KMS-11 (cell line): ENCODE measurements around the gene MALAT1.

Source experiments
- H2AFZ ChIP-seq: fragments of 200-600 bp; sonication (generic); 2 replicates; pipeline ENCODE4 v1.6.1; 2016; ENCODE audit warnings: antibody characterized with exemption, mixed run types, low read depth
- H3K27ac ChIP-seq: fragments of 200-600 bp; sonication (generic); 2 replicates; pipeline ENCODE4 v1.6.1; 2016; ENCODE audit warnings: mild to moderate bottlenecking, mixed run types
- H3K27me3 ChIP-seq: fragments of 200-600 bp; sonication (generic); 2 replicates; pipeline ENCODE4 v1.6.1; 2017; ENCODE audit warnings: mild to moderate bottlenecking, low read depth, mixed run types, moderate library complexity; ENCODE audit not compliant: insufficient read depth
- H3K36me3 ChIP-seq: fragments of 200-600 bp; sonication (generic); 2 replicates; pipeline ENCODE4 v1.6.1; 2017; ENCODE audit warnings: mild to moderate bottlenecking, mixed run types; ENCODE audit not compliant: insufficient read depth
- H3K4me1 ChIP-seq: fragments of 200-600 bp; sonication (generic); 2 replicates; pipeline ENCODE4 v1.6.1; 2016; ENCODE audit warnings: mild to moderate bottlenecking, low read depth, mixed run types; ENCODE audit not compliant: poor library complexity, severe bottlenecking
- H3K4me2 ChIP-seq: fragments of 200-600 bp; sonication (generic); 2 replicates; pipeline ENCODE4 v1.7.0; 2016; ENCODE audit warnings: mild to moderate bottlenecking, mixed run types
- H3K4me3 ChIP-seq: fragments of 200-600 bp; sonication (generic); IDR thresholded peaks from 2 replicates; pipeline ENCODE4 v1.6.1; 2017; ENCODE audit warnings: low read depth, low read length, mixed read lengths; ENCODE audit not compliant: insufficient read depth
- H3K79me2 ChIP-seq: fragments of 200-600 bp; sonication (generic); 2 replicates; pipeline ENCODE4 v1.6.1; 2016; ENCODE audit warnings: low read depth, mixed run types; ENCODE audit not compliant: insufficient read depth
- H3K9ac ChIP-seq: fragments of 200-600 bp; sonication (generic); 2 replicates; pipeline ENCODE4 v1.6.1; 2016; ENCODE audit warnings: mild to moderate bottlenecking, mixed run types
- H4K20me1 ChIP-seq: fragments of 200-600 bp; sonication (generic); 2 replicates; pipeline ENCODE4 v1.6.1; 2016; ENCODE audit warnings: mild to moderate bottlenecking, mixed run types; ENCODE audit not compliant: insufficient read depth
- CTCF ChIP-seq: fragments of 200-600 bp; sonication (generic); conservative IDR thresholded peaks from 2 replicates; pipeline ENCODE4 v1.6.1; 2017; ENCODE audit warnings: low read depth, mild to moderate bottlenecking, antibody characterized with exemption, low read length, moderate library complexity, mixed read lengths

MALAT1 gene

GRCh38 chr11:65547446-65548125 is 48.7 kb downstream of the MALAT1 start:
- no peak for TF ChIP-seq CTCF
- Histone ChIP-seq H3K9ac (no peak overlapping the region), H3K4me2 (no peak overlapping the region), H3K27me3 (no peaks in the 10 kb centered on the region), H3K27ac (no peak overlapping the region), H2AFZ (no peak overlapping the region), H3K36me3 (no peaks in the 10 kb centered on the region), H3K79me2 (no peaks in the 10 kb centered on the region), H3K4me3 (no peak overlapping the region), H4K20me1 (no peaks in the 10 kb centered on the region), H3K4me1 (peaks cover 28% of the 10 kb centered on the region)

DNA sequence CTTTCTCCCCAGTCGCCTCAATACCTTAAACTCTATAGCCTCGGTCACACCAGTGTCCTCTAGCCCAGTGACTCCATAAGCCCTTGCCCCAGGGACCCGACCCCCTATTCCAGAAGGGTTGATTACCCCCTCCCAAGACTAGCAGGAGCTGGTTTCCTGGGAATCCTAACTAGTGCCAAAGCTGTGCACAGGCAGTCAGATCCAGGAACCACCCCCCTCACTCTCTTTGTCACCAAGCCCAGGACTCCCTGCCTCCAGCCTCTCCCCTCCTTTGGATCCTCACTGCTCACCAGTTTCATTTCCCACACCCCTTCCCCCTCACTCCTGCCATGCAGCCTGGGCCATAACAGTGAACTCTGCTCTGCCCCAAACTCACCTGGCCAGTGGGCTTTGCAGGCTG is 49.5 kb downstream of the MALAT1 start:
- peaks cover 33% of the 10 kb centered on the region for H3K4me1 ChIP-seq
- TF ChIP-seq CTCF = no peak
- H3K27ac ChIP-seq = no peak overlapping the region
- H3K9ac ChIP-seq = no peak overlapping the region
- no peaks in the 10 kb centered on the region for H4K20me1 ChIP-seq
- no peaks in the 10 kb centered on the region for H3K27me3 ChIP-seq
- no peak overlapping the region for H3K4me2 ChIP-seq
- no peak overlapping the region for H3K4me3 ChIP-seq
- no peak overlapping the region for H2AFZ ChIP-seq
- H3K36me3 ChIP-seq = no peaks in the 10 kb centered on the region
- no peaks in the 10 kb centered on the region for H3K79me2 ChIP-seq

DNA sequence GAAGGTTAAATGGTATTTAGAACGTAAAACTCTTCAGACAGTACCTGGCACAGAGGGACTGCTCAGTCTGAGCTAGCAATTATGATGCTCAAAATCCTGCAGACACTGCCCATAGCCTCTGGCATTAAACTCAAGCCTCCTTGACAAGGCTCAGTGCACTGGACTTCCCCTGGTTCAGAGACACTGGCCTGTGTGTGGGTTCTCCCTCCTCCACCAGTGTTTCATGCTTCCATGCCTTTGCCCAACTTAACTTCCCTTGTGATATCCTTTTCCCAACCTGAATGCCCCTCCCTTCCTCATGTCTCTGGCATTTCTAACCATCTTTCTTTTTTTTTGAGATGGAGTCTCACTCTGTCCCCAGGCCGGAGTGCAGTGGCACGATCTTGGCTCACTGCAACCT is 50.3 kb downstream of the MALAT1 start:
- Histone ChIP-seq H3K27me3 (no peaks in the 10 kb centered on the region), H4K20me1 (no peaks in the 10 kb centered on the region), H2AFZ (no peak overlapping the region), H3K27ac (no peak overlapping the region), H3K4me2 (no peak overlapping the region), H3K79me2 (no peaks in the 10 kb centered on the region), H3K4me3 (no peak overlapping the region), H3K4me1 (peaks cover 39% of the 10 kb centered on the region), H3K36me3 (no peaks in the 10 kb centered on the region), H3K9ac (no peak overlapping the region)
- no peak for TF ChIP-seq CTCF

- peak; percentile 69 for TF ChIP-seq CTCF
- H3K4me1 ChIP-seq = peaks cover 64% of the 10 kb centered on the region
- peak overlapping the region; percentile 66; the same call in 1 of the 2 replicates for H3K4me2 ChIP-seq
- H3K79me2 ChIP-seq = no peaks in the 10 kb centered on the region
- H3K27me3 ChIP-seq = no peaks in the 10 kb centered on the region
- H3K9ac ChIP-seq = no peak overlapping the region
- no peaks in the 10 kb centered on the region for H3K36me3 ChIP-seq
- H2AFZ ChIP-seq = no peak overlapping the region
- no peaks in the 10 kb centered on the region for H4K20me1 ChIP-seq
- H3K27ac ChIP-seq = peak overlapping the region; percentile 43; the same call in 1 of the 2 replicates
- H3K4me3 ChIP-seq = no peak overlapping the region
Observed at GRCh38 chr11:65551572-65552387, 52.9 kb downstream of the MALAT1 start.
